Measurements from ENCODE around the gene SDK1. TPM values are rescaled to one million over a fixed set of nuclear protein-coding genes. Genes with fewer than 3 reads are reported as not detected.

Gene SDK1
- total and polyA plus RNA-seq, 2 donors (not counting 3 experiments of a cell fraction or from before 2014, with no cell fraction given), result 1.6 to 3.9 TPM

GRCh38 chr7:4212376-4212775 lies 911.3 kb downstream of the SDK1 start:
- intact Hi-C loops (cut with micrococcal nuclease) (no loop called here), dilution Hi-C loops (cut with MboI; ENCODE audit: extremely low pct_ligation_motif_present, low sequenced_read_pairs) (no loop called here)
- ChIA-PET POLR2A (no interaction called here), CTCF (no interaction called here)
- Histone ChIP-seq H3K4me1 (ENCODE audit: control insufficient read depth, extremely low read depth, insufficient read depth, low read length) (no peaks in the 10 kb centered on the region), H3K9ac (replicated peaks; ENCODE audit: extremely low read depth, insufficient read depth, low read length) (no peak overlapping the region), H3K27ac (ENCODE audit: insufficient read depth, low read depth, low read length) (no peak overlapping the region), H4K20me1 (replicated peaks; ENCODE audit: control insufficient read depth, extremely low read depth, insufficient read depth, low read length) (no peaks in the 10 kb centered on the region), H3K4me2 (ENCODE audit: insufficient read depth, low read length) (no peak overlapping the region), H3K27me3 (ENCODE audit: control insufficient read depth in 2 of 2, insufficient read depth in 2 of 2, low read length in 2 of 2) (no peaks in the 10 kb centered on the region), H3K9me1 (replicated peaks; ENCODE audit: control insufficient read depth, extremely low read depth, insufficient read depth, low read length) (no peaks in the 10 kb centered on the region), H3K79me2 (ENCODE audit: control insufficient read depth, insufficient read depth, low read length) (no peaks in the 10 kb centered on the region), H3K9me3 (replicated peaks; ENCODE audit: control insufficient read depth, insufficient read depth, low read length) (no peaks in the 10 kb centered on the region), H3K36me3 (ENCODE audit: control insufficient read depth in 2 of 2, extremely low read depth in 1 of 2, insufficient read depth in 2 of 2, low read length in 2 of 2) (no peaks in the 10 kb centered on the region), H2AFZ (ENCODE audit: low read depth, low read length) (no peak overlapping the region), H3K4me3 (replicated peaks in 1 of 3; ENCODE audit: insufficient read depth in 1 of 3, low read depth in 1 of 3, low read length in 3 of 3) (no peak overlapping the region)
- DNase-seq (ENCODE audit: low read depth, low spot score) (no peak), FAIRE-seq (no peak)
- TF ChIP-seq POLR2A (IDR thresholded peaks at IDR 0.05; ENCODE audit: low read depth, low read length), result no peak
- TF ChIP-seq EZH2 (IDR thresholded peaks at IDR 0.05; ENCODE audit: borderline replicate concordance, low read depth, low read length, severe bottlenecking), result no peak
- no peak for TF ChIP-seq FOS (IDR thresholded peaks at IDR 0.05; ENCODE audit: borderline replicate concordance, insufficient read depth, low read length)
- no peak for TF ChIP-seq POLR2AphosphoS5 (IDR thresholded peaks at IDR 0.05; ENCODE audit: insufficient read depth, low read depth, low read length)
- no peak for TF ChIP-seq MAX (IDR thresholded peaks at IDR 0.05; ENCODE audit: insufficient read depth, insufficient read length)
- TF ChIP-seq MYC (IDR thresholded peaks at IDR 0.05; ENCODE audit: low read depth, low read length), result no peak
- TF ChIP-seq CTCF (IDR thresholded peaks at IDR 0.05; ENCODE audit: extremely low read depth in 1 of 2, insufficient read depth in 1 of 2, low read depth in 1 of 2, low read length in 2 of 2), result no peak
- no peak for TF ChIP-seq GATA2 (IDR thresholded peaks at IDR 0.05; ENCODE audit: insufficient read depth, insufficient read length, low read depth, low read length)
- no peak for TF ChIP-seq JUN (IDR thresholded peaks at IDR 0.05; ENCODE audit: borderline replicate concordance, insufficient read depth, insufficient read length, low read depth)
- BruUV-seq (replicated peaks), result no TSS peak

Measured in endothelial cell of umbilical vein (primary cell).